Amniotic epithelial cell (primary cell): ENCODE data around the gene PCBP4.

Experiments used
- DNase-seq: peaks from one replicate; pipeline ENCODE4 v3.0.0-alpha.2; 2010; ENCODE audit warnings: low read depth

Gene PCBP4

DNA sequence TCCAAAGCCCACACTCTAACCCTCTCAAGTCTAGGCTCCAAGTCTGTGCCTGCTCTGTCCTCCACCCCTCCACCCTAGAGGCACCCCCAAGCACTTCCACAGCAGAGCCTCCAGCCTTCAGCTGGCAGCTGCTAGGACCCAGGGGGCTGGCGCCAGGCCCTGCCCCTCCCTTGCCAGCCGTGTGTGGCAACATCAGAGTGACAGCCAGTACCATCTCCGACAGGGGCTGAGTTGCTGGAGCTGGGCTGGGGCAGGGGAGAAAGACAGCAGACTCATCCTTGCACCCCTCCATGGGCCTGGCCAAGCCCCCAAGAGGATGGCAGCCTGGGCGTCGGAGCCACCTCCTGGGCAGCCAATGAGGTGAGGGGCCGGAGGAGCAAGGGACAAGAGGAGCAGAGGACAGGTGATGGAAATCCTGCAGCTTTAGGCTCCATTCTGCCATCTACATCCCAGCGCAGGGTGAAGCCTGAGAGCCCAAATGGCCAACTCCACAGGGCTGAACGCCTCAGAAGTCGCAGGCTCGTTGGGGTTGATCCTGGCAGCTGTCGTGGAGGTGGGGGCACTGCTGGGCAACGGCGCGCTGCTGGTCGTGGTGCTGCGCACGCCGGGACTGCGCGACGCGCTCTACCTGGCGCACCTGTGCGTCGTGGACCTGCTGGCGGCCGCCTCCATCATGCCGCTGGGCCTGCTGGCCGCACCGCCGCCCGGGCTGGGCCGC is 11.9 kb downstream of the PCBP4 start, which contains the start of gene GPR62:
TSS of gene GPR62 (plus strand) at position 207 of the 718 bp plus-strand sequence. CDS start at position 479, 272 bp downstream.
- DNase-seq, result no peak

DNA sequence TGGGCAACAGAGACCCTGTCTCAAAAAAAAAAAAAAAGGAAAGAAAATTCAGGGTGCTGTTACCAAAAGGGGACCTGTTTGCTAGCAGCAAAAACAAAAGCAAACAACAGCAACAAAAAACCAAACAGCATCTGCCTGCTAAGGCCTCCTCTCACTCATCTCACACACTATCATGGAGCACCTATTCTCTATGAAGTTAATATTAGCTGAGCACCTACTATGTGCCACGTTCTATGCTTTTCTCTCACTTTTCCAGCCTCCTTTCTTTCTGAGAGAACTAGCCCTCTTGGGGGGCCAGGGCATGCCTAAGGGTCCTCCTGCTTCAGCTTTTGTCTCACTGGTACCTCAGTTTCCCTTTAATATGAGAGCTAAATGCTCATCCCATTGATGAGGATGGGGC is 12.5 kb downstream of the PCBP4 start:
- DNase-seq, result no peak

- DNase-seq, result no peak
These were observed 13.1 kb downstream of the PCBP4 start for GRCh38 chr3:51954105-51954504.

DNA sequence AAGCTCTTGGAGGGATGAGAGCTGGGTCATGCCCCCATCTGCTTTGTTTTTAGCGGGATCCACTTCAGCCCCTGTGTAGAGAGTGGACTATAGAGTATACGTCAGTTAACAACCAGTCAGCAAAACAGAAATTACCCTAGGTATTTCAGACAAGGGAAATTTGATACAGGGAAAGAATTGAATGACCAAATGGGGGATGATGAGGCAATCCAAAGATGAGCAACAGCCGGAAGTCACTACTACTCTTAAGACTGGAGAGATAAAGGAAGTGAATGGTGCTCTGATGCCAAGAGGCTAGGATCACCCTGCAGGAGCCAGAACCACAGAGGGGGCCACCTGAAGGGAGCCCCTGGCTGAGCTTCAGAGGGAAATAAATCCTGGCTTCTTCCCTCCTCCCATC is 13.8 kb downstream of the PCBP4 start:
- peak; percentile 90 for DNase-seq

DNA sequence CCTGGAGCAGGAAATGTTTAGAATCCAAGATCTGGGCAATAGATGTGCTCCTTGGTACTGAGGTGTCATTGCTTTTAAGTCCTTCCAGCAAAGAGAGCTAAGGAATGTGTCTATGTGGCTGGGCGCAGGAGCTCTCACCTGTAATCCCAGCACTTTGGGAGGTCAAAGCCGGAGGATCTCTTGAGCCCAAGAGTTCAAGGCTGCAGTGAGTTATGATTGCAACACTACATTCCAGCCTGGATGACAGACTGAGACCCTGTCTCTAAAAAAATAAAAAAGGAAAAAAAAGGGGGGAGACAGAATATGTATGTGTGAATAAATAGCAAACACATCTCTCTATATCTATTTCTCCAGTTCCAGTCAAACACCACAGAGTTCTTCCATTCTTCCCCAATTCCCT is 16.4 kb downstream of the PCBP4 start:
- no peak for DNase-seq

- no peak for DNase-seq
These were observed 18.1 kb downstream of the PCBP4 start for GRCh38 chr3:51949121-51949520.

- no peak for DNase-seq
These were observed 19.2 kb downstream of the PCBP4 start for GRCh38 chr3:51948016-51948580.

DNA sequence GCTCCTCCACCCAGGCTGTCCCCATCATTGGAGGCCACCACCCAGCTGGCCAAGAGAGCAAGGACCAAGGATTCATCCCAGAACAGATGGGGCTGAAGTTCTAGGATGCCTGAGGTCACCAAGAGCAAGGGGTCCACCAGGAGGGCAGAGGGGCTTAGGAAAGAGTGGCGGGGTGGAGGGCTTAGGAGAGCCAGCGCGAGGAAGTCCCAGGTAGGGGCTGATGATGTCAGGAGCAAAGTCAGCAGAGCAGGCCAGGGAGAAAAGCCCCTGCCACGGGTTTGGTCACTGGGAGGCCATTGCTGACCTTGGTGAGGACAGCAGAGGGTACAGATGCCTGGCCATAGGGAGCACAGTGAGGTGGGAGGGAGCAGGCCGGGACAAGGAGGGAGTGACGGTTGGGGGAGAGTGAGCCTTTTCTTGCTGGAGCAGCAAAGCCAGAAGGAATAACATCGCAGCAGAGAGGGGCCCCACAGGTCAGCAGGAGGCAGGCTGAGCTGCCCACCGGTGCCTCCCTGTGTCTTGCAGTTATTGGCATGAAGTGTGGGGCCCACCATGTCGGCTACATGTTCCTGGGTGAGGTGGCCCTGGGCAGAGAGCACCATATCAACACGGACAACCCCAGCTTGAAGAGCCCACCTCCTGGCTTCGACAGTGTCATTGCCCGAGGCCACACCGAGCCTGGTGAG is 19.9 kb downstream of the PCBP4 start:
- no peak for DNase-seq

DNA sequence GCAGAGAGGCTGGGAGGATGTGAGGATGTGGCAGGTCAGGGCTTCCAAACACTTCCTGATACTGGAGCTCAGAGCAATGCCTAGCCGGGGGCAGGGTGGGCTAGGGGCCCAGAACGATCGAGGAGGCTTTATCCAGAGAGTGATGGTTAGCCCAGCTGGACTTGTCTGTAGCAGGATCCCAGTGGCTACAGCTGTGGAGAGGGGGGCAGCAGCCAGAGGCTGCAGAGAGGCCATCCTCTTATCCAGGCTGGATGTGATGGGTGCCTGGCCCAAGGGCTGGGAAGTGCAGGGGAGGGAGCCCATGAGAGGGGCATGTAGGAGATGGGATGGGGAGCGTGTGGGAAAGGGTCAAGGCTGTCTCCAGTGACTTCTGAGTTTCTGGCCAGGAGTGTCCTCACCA is 20.5 kb downstream of the PCBP4 start:
- DNase-seq, result no peak

GRCh38 chr3:51945926-51946705 is 21.1 kb downstream of the PCBP4 start:
- no peak for DNase-seq

GRCh38 chr3:51945031-51945840 is 22.0 kb downstream of the PCBP4 start:
- no peak for DNase-seq

DNA sequence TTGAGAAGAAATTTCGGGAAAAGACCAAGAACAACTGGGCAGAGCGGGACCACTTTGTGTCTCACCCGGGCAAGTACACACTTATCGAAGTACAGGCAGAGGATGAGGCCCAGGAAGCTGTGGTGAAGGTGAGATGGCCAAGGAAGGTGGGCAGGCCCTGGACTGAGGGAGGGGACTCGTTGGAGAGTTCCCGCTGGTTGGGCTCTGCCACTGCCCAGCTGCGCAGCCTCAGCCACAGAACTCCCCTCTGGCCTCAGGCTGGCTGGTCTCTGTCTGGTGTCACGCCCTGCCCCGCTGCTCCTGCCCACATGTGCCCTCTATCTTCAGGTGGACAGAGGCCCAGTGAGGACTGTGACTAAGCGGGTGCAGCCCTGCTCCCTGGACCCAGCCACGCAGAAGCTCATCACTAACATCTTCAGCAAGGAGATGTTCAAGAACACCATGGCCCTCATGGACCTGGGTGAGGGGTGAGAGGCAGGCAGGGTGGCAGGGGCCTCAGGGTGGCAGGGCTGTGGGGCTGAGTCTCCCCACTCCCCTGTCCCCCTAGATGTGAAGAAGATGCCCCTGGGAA is 22.7 kb downstream of the PCBP4 start:
- DNase-seq, result no peak

DNA sequence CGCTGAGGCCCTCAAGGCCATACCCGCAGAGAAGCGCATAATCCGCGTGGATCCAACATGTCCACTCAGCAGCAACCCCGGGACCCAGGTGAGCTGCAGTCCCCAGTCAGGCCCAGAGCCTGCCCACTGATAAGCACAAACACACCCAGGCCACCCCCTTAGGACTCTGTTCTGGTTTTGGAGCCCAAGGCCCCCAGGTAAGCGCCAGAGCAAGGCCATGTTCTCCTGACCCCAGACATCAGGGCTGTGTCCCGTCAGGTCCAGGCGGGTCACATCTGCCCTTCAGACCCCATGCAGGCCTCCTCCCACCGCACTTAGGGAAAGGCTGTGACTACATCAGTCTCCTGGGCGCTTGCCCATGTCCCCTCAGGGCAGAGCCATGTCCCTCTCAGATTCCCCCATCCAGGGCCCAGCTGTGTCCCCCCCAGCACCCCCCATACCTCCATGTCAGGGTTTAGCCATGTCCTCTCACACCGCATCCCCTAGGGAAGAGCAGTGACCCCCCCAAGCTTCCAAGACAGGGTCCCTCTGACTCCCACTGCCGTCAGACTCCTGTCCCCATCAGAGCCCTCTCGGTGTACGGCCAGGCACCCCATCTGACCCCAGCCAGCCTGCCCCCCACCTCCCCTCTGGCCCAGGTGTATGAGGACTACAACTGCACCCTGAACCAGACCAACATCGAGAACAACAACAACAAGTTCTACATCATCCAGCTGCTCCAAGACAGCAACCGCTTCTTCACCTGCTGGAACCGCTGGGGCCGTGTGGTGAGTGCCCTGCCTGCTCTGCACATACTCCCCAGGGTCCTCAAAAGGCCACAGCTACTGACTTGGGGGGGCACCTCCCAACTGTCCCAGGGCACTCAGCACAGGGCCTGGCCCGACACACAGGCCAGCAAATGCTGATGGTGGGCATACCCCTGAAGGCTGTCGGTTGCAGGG is 23.5 kb downstream of the PCBP4 start:
- DNase-seq, result no peak

- DNase-seq, result peak; percentile 51
These were observed 24.4 kb downstream of the PCBP4 start for GRCh38 chr3:51942603-51943450.

- DNase-seq, result peak; percentile 100
These were observed 25.3 kb downstream of the PCBP4 start, which contains the start of the genes PARP3 and RRP9 for GRCh38 chr3:51941798-51942602. Gene PARP3, plus strand, starts transcription at chr3:51942363. Its CDS starts 993 bp downstream, at chr3:51943356. Gene RRP9, minus strand, starts transcription at chr3:51941904. Its CDS starts 37 bp downstream, at chr3:51941867.

GRCh38 chr3:51941463-51941797 is 25.8 kb downstream of the PCBP4 start:
- DNase-seq, result no peak

GRCh38 chr3:51940648-51941462 is 26.4 kb downstream of the PCBP4 start:
- peak; percentile 51 for DNase-seq
